Glomerular visceral epithelial cell (primary cell): ENCODE measurements around the gene BRICD5.

ENCODE experiments used
- DNase-seq: peaks from one replicate; pipeline ENCODE4 v3.0.0-alpha.2; 2016; ENCODE audit errors: extremely low spot score

The BRICD5 gene

DNA sequence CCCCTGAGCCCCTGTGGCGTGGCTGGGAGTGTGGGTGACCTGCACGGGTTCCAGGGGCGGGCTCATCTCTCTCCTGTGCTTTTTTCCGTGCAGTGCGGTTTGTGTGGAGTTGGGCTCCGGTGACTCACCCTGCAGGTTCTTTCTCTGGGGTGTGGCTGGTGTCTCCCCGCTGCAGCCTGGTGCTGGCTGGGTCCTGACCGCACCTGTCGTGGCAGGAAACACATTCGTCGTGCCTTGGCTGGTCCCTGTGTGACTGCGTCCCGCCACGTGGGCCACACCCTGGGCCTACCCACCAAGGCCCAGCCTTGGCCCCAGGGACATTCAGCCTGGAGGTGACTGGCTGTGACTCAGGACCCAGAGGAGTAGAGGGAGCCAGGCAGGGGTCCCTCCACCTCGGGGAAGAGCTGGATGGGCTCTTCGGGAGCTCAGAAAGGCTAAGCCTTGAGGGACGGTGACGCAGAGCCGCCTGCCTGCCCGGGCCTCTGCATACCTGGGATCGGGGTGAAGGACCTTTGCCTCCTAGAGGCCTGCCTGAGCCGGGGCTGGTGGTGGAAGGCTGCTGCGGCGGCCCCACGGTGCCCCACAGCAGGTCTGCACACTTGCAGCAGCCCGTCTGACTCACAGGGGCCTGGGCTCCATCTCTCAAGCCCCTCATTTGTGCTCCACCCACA is 47.3 kb downstream of the BRICD5 start:
- DNase-seq = no peak

DNA sequence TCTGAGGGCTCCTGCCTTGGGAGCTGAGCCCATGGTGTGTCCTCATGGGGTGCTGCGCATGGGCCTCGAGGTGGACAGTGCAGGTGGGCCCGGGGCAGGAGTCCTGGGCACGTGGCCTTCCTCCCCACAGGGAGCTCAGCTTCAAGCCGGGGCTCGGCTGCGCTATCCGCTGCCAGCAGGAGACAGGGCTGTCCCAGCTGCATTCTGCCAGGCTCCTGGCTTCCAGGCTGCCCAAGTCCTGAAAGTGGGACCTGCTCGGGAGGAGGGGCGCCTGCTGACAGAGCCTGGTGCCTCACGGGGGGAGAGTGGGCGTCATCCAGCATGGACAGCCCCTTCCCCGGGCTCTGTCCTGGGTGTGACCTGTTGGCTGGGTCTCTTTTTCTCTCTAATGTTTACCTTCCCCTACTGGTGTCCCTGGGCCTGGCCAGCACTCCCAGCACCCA is 48.0 kb downstream of the BRICD5 start:
- no peak for DNase-seq

GRCh38 chr16:2161911-2162310 is 48.8 kb downstream of the BRICD5 start:
- DNase-seq = no peak

GRCh38 chr16:2160915-2161551 is 49.6 kb downstream of the BRICD5 start:
- DNase-seq = no peak
